CD14-positive monocyte (primary cell): ENCODE results near the gene REV3L. TPM values are rescaled to one million over a fixed set of nuclear protein-coding genes. Genes with fewer than 3 reads are reported as not detected.

Experiments used
- DNase-seq, 3 donors: peaks; one replicate each; pipeline ENCODE4 v3.0.0-alpha.2; 2011 to 2022
- H2AFZ ChIP-seq: 2 replicates; pipeline ENCODE4 v1.6.0; 2012; ENCODE audit warnings: mild to moderate bottlenecking, low read depth, low read length, inconsistent platforms; ENCODE audit not compliant: insufficient read depth, poor library complexity, severe bottlenecking
- H3K27ac ChIP-seq, 2 donors: 1 replicate in 1 of 2; 2 replicates in 1 of 2; pipeline ENCODE4 v1.5.1; 2012 to 2013; ENCODE audit warnings: low read length in 2 of 2, control low read depth in 1 of 2, inconsistent platforms in 1 of 2, low read depth in 1 of 2, mild to moderate bottlenecking in 1 of 2
- H3K27me3 ChIP-seq, 2 donors: one replicate each; pipeline versions ENCODE4 v1.6.0 to v1.6.1; 2011 to 2013; ENCODE audit warnings: low read length in 2 of 2; ENCODE audit not compliant: control insufficient read depth in 2 of 2, insufficient read depth in 2 of 2
- H3K36me3 ChIP-seq, 2 donors: replicated peaks in 1 of 2; 1 replicate in 1 of 2; 2 replicates in 1 of 2; pipeline versions ENCODE4 v1.5.1 to v1.6.1; 2012 to 2013; ENCODE audit warnings: low read length in 2 of 2, control low read depth in 1 of 2, inconsistent platforms in 1 of 2, mild to moderate bottlenecking in 1 of 2; ENCODE audit not compliant: insufficient read depth in 2 of 2, control insufficient read depth in 1 of 2
- H3K4me1 ChIP-seq, 2 donors: 1 replicate in 1 of 2; 2 replicates in 1 of 2; pipeline versions ENCODE4 v1.5.1 to v1.6.1; 2012 to 2013; ENCODE audit warnings: low read length in 2 of 2, control low read depth in 1 of 2, inconsistent platforms in 1 of 2, mild to moderate bottlenecking in 1 of 2, moderate library complexity in 1 of 2; ENCODE audit not compliant: insufficient read depth in 2 of 2, control insufficient read depth in 1 of 2
- H3K4me2 ChIP-seq: replicated peaks from 2 replicates; pipeline ENCODE3; 2012; ENCODE audit warnings: low read length, moderate library complexity, mild to moderate bottlenecking; ENCODE audit not compliant: poor library complexity, severe bottlenecking; ENCODE audit errors: extremely low read depth
- H3K4me3 ChIP-seq, 3 experiments: fragments of 200-600 bp in 1 of 3; sonication (generic) in 1 of 3; replicated peaks in 1 of 3; 1 replicate in 2 of 3; 2 replicates in 1 of 3; pipeline ENCODE4 v1.5.1; 2011 to 2013; ENCODE audit warnings: low read length in 3 of 3, mild to moderate bottlenecking in 3 of 3, control low read depth in 2 of 3, low read depth in 2 of 3, inconsistent platforms in 1 of 3, moderate library complexity in 1 of 3
- H3K79me2 ChIP-seq: 2 replicates; pipeline ENCODE4 v1.6.0; 2012; ENCODE audit warnings: mild to moderate bottlenecking, control low read depth, inconsistent platforms, low read length, moderate library complexity; ENCODE audit not compliant: insufficient read depth
- H3K9ac ChIP-seq: 2 replicates; pipeline ENCODE4 v1.6.0; 2017; ENCODE audit warnings: low read length, mild to moderate bottlenecking; ENCODE audit not compliant: insufficient read depth, poor library complexity, severe bottlenecking
- H3K9me3 ChIP-seq, 2 donors: replicated peaks in 1 of 2; 1 replicate in 1 of 2; 2 replicates in 1 of 2; pipeline versions ENCODE4 v1.5.1 to v1.6.1; 2012 to 2013; ENCODE audit warnings: low read length in 2 of 2, control low read depth in 1 of 2; ENCODE audit not compliant: control insufficient read depth in 1 of 2, insufficient read depth in 1 of 2
- H4K20me1 ChIP-seq: 2 replicates; pipeline ENCODE4 v1.6.0; 2012; ENCODE audit warnings: mild to moderate bottlenecking, low read length, control low read depth, moderate library complexity; ENCODE audit not compliant: insufficient read depth
- H3K27ac Mint-ChIP-seq, 7 donors: one replicate each; pipeline ENCODE4 v1.8.0; 2020; ENCODE audit warnings: mild to moderate bottlenecking in 7 of 7, mixed read lengths in 7 of 7, moderate library complexity in 6 of 7, inconsistent platforms in 2 of 7
- H3K27me3 Mint-ChIP-seq, 3 donors: one replicate each; pipeline ENCODE4 v1.8.0; 2021 to 2022; ENCODE audit warnings: low read depth in 3 of 3, mild to moderate bottlenecking in 3 of 3, mixed read lengths in 3 of 3, moderate library complexity in 3 of 3, inconsistent platforms in 1 of 3
- H3K36me3 Mint-ChIP-seq, 2 donors: one replicate each; pipeline ENCODE4 v1.8.0; 2020; ENCODE audit warnings: mixed read lengths in 2 of 2, inconsistent platforms in 1 of 2, mild to moderate bottlenecking in 1 of 2
- H3K4me1 Mint-ChIP-seq: one replicate; pipeline ENCODE4 v1.8.0; 2020; ENCODE audit warnings: mild to moderate bottlenecking, mixed read lengths
- H3K4me3 Mint-ChIP-seq, 2 donors: one replicate each; pipeline ENCODE4 v1.8.0; 2020; ENCODE audit warnings: mild to moderate bottlenecking in 2 of 2, mixed read lengths in 2 of 2, moderate library complexity in 1 of 2
- H3K9me3 Mint-ChIP-seq, 7 donors: one replicate each; pipeline ENCODE4 v1.8.0; 2020 to 2022; ENCODE audit warnings: mixed read lengths in 7 of 7, mild to moderate bottlenecking in 6 of 7, moderate library complexity in 6 of 7, inconsistent platforms in 2 of 7
- CTCF ChIP-seq: fragments of 200-600 bp; IDR thresholded peaks from one replicate; pipeline ENCODE4 v1.8.0; 2022; ENCODE audit warnings: antibody characterized with exemption, mild to moderate bottlenecking
- WGBS: methylation state at CpG from one replicate; pipeline ENCODE4 v1.1.5; 2013; ENCODE audit warnings: missing lambda C conversion rate; ENCODE audit not compliant: insufficient coverage; 5-methylcytosine and 5-hydroxymethylcytosine counted together
- intact Hi-C, 2 donors: fragments of 100-400 bp; cut with micrococcal nuclease; formaldehyde crosslinking; loops; one replicate each; pipeline versions ENCODE4 v1.15.0 to v1.15.1; 2023
- polyA plus RNA-seq, 3 donors: library from polyadenylated mRNA; depleted of rRNA in 1 of 3; unstranded in 2 of 3; stranded (reverse) in 1 of 3; fragments of 300-500 nt in 2 of 3; fragments of >200 nt in 1 of 3; fragmentation: Illumina TruSeq in 2 of 3; gene quantifications; 1 replicate in 2 of 3; 2 replicates in 1 of 3; pipeline ENCODE4 v1.2.3, GENCODE V29; 2012 to 2021

Gene REV3L
- polyA plus RNA-seq, 3 donors, result 3.4 to 5.7 (median 4.9) TPM

GRCh38 chr6:111277819-111278218 lies 205.2 kb downstream of the REV3L start:
- Histone ChIP-seq H3K79me2 (no peaks in the 10 kb centered on the region), H3K9me3 (peaks cover 18 to 21% of the 10 kb centered on the region in 2 donors), H3K4me1 (no peaks in the 10 kb centered on the region), H3K4me3 (no peak overlapping the region), H3K27ac (no peak overlapping the region), H2AFZ (no peak overlapping the region), H3K4me2 (no peak overlapping the region), H3K27me3 (no peaks in the 10 kb centered on the region), H3K9ac (no peak overlapping the region), H3K36me3 (peaks cover 66 to 92% of the 10 kb centered on the region in 2 donors), H4K20me1 (no peaks in the 10 kb centered on the region)
- intact Hi-C loops, result no loop called here
- Mint-ChIP-seq H3K27ac (no peak overlapping the region), H3K36me3 (peaks cover 86 to 93% of the 10 kb centered on the region in 2 donors), H3K4me3 (no peak overlapping the region), H3K27me3 (no peaks in the 10 kb centered on the region), H3K9me3 (peaks cover 24 to 33% (median 30%) of the 10 kb centered on the region in 7 donors), H3K4me1 (peaks cover 1% of the 10 kb centered on the region)
- TF ChIP-seq CTCF, result no peak
- 100% methylated on average over 1 of the region's 1 CpG for WGBS
- no peak for DNase-seq

- Mint-ChIP-seq H3K36me3 (peaks cover 78 to 92% of the 10 kb centered on the region in 2 donors), H3K4me3 (no peak overlapping the region), H3K27me3 (no peaks in the 10 kb centered on the region), H3K27ac (no peak overlapping the region), H3K9me3 (peaks cover 24 to 38% (median 32%) of the 10 kb centered on the region in 7 donors), H3K4me1 (no peaks in the 10 kb centered on the region)
- H2AFZ ChIP-seq, result no peak overlapping the region
- no peaks in the 10 kb centered on the region for H3K4me1 ChIP-seq
- DNase-seq, result no peak
- intact Hi-C loops, result no loop called here
- no peak overlapping the region for H3K4me2 ChIP-seq
- no peak overlapping the region for H3K4me3 ChIP-seq
- H3K9ac ChIP-seq, result no peak overlapping the region
- peaks cover 18 to 21% of the 10 kb centered on the region in 2 donors for H3K9me3 ChIP-seq
- WGBS, result 100% methylated on average over 2 of the region's 3 CpGs
- no peak for TF ChIP-seq CTCF
- H3K79me2 ChIP-seq, result no peaks in the 10 kb centered on the region
- H3K36me3 ChIP-seq, result peaks cover 66 to 82% of the 10 kb centered on the region in 2 donors
- H3K27me3 ChIP-seq, result no peaks in the 10 kb centered on the region
- H4K20me1 ChIP-seq, result no peaks in the 10 kb centered on the region
- no peak overlapping the region for H3K27ac ChIP-seq
Measured at GRCh38 chr6:111276736-111277135, 206.3 kb downstream of the REV3L start.
